IPS-20b (cell line): ENCODE data around the gene IFIT1B.
"Not testable (repeated sequence)": the region's sequence is repeated elsewhere in the genome, so short reads cannot be mapped to it uniquely, and the experiment has no call there.

Experiments used
- H3K27ac ChIP-seq: one replicate; pipeline ENCODE4 v1.5.1; 2013; ENCODE audit warnings: low read length
- H3K27me3 ChIP-seq: 2 replicates; pipeline ENCODE4 v1.6.1; 2013; ENCODE audit warnings: mild to moderate bottlenecking, low read length, inconsistent platforms; ENCODE audit not compliant: insufficient read depth
- H3K36me3 ChIP-seq: 2 replicates; pipeline ENCODE4 v1.6.1; 2013; ENCODE audit warnings: low read depth, mild to moderate bottlenecking, inconsistent platforms, low read length, moderate library complexity; ENCODE audit not compliant: insufficient read depth
- H3K4me1 ChIP-seq: 2 replicates; pipeline ENCODE4 v1.6.1; 2013; ENCODE audit warnings: mild to moderate bottlenecking, control low read depth, inconsistent platforms, low read length, moderate library complexity; ENCODE audit not compliant: insufficient read depth
- H3K4me3 ChIP-seq: 2 replicates; pipeline ENCODE4 v1.5.1; 2013; ENCODE audit warnings: mild to moderate bottlenecking, low read length, inconsistent platforms
- H3K9ac ChIP-seq: 2 replicates; pipeline ENCODE4 v1.6.1; 2013; ENCODE audit warnings: low read depth, mild to moderate bottlenecking, inconsistent platforms, low read length, moderate library complexity
- H3K9me3 ChIP-seq: 2 replicates; pipeline ENCODE4 v1.6.1; 2013; ENCODE audit warnings: mild to moderate bottlenecking, low read depth, low read length, inconsistent platforms; ENCODE audit not compliant: insufficient read depth

Gene IFIT1B, protein sequence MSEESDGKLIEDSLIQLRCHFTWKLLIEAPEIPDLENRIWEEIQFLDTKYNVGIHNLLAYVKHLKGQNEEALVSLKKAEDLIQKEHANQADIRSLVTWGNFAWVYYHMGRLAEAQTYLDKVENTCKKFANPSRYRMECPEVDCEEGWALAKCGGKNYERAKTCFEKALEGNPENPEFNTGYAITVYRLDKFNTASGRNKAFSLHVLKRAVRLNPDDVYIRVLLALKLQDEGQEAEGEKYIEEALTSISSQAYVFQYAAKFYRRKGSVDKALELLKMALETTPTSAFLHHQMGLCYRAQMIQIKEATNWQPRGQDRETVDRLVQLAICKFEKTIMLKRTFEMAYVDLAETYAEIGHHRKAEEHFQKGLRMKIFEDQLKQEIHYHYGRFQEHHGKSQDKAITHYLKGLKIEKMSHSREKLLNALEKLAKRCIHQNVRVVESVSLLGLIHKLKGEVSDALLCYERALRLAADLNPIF

GRCh38 chr10:89377705-89378637 lies at the start of gene IFIT1B:
Gene IFIT1B, plus strand, starts transcription at chr10:89378056. Its CDS starts 80 bp downstream, at chr10:89378136.
- Histone ChIP-seq H3K4me3 (no peak within 1 kb of the TSS), H3K9ac (no peak within 1 kb of the TSS), H3K27me3 (no peaks in the 10 kb centered on the region), H3K27ac (no peak within 1 kb of the TSS), H3K9me3 (no peaks in the 10 kb centered on the region), H3K36me3 (no peaks in the 10 kb centered on the region), H3K4me1 (peaks cover 6% of the 10 kb centered on the region; the same call in 1 of the 2 replicates)

DNA sequence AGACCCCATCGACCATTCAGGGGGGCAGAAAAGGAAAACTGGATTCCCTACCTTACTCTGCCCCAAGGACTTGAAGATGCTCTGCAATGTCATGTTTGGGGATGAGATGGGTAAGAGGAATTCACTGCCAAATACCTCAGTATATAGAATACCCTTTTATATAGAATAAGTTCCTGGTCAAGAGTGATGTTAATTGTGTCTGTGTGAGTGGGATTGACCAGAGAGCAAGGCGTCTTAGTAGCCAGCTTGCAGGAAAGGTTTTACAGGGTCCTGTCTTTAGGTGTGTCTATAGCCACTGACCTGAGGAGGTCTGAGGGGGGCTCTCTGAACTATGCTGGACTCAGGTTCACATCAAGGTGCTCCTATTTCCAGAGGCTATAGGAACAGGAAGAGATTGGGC lies 48.7 kb upstream of the IFIT1B start:
- Histone ChIP-seq H3K9ac (no peak overlapping the region), H3K4me1 (peaks cover 42% of the 10 kb centered on the region), H3K9me3 (no peaks in the 10 kb centered on the region), H3K4me3 (no peak overlapping the region), H3K27ac (no peak overlapping the region), H3K27me3 (no peaks in the 10 kb centered on the region), H3K36me3 (no peaks in the 10 kb centered on the region)

DNA sequence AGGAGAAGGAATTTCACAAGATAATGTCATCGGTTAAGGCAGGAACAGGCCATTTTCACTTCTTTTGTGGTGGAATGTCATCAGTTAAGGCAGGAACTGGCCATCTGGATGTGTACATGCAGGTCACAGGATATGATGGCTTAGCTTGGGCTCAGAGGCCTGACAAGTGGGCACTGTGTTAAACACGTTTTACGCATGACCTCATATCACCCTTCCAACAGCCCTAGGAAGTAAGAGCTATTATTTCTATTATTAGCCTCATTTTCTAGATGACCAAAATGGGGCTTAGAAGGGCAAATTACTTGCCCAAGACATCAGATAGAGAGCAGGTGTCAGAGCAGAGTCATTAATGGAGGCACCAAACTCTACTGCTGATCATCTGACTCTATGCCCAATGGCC lies 47.8 kb upstream of the IFIT1B start:
- peaks cover 42% of the 10 kb centered on the region for H3K4me1 ChIP-seq
- not testable (repeated sequence) for H3K9me3 ChIP-seq, H3K36me3 ChIP-seq, H3K9ac ChIP-seq, H3K4me3 ChIP-seq, H3K27ac ChIP-seq, H3K27me3 ChIP-seq

- Histone ChIP-seq H3K36me3 (no peaks in the 10 kb centered on the region), H3K27ac (no peak overlapping the region), H3K4me3 (no peak overlapping the region), H3K9ac (no peak overlapping the region), H3K4me1 (peaks cover 42% of the 10 kb centered on the region), H3K9me3 (no peaks in the 10 kb centered on the region), H3K27me3 (no peaks in the 10 kb centered on the region)
These were observed 47.2 kb upstream of the IFIT1B start for GRCh38 chr10:89330537-89331212.

GRCh38 chr10:89331487-89332122 lies 46.3 kb upstream of the IFIT1B start:
- not testable (repeated sequence) for H3K36me3 ChIP-seq, H3K9me3 ChIP-seq, H3K4me3 ChIP-seq, H3K9ac ChIP-seq, H3K27ac ChIP-seq, H3K27me3 ChIP-seq
- H3K4me1 ChIP-seq, result peaks cover 42% of the 10 kb centered on the region

DNA sequence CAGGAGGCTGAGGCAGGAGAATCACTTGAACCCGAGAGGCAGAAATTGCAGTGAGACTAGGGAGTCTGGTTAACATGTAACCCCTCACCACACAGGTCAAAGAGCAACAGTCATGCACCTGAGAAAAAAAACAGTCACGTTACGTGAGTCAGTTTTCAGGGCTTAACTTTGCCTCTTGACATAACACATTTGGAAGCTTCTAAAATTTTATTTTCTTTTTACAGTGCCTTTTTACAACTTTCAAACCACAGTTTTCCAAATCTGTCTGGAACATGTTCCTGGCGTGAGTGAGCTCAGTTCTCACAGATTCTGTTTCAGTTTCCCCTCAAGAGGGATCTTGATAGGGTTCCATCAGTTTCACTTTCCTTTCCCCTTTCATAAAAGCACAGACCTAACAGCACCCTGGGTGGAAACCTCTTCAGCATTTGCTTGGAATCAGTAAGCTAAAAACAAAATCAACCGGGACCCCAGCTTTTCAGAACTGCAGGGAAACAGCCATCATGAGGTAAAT lies 45.7 kb upstream of the IFIT1B start:
- Histone ChIP-seq H3K4me3 (no peak overlapping the region), H3K9me3 (no peaks in the 10 kb centered on the region), H3K4me1 (peaks cover 41% of the 10 kb centered on the region), H3K9ac (no peak overlapping the region), H3K27me3 (no peaks in the 10 kb centered on the region), H3K27ac (peak overlapping the region; percentile 1), H3K36me3 (no peaks in the 10 kb centered on the region)

DNA sequence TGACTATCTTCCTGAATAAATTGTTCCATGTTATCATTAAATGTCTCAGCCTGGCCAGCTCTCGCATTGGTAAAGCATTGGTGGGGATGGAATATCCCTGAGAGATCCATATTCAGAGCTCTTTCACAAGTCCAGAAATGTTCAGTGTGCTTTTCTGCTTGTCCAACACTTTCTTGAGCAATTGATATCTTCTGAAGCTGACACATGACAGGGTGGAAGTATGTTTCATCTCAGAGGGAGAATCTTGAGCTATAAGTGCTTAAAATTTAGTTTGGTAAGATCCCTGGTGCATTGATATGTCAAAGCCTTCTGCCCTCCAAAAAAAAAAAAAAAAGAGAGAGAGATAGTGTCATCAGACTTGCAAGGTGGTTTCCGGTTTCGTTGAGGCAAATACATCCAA lies 42.6 kb upstream of the IFIT1B start:
- no peak overlapping the region for H3K27ac ChIP-seq
- peaks cover 26% of the 10 kb centered on the region for H3K4me1 ChIP-seq
- H3K36me3 ChIP-seq, result no peaks in the 10 kb centered on the region
- H3K9ac ChIP-seq, result no peak overlapping the region
- no peaks in the 10 kb centered on the region for H3K27me3 ChIP-seq
- no peaks in the 10 kb centered on the region for H3K9me3 ChIP-seq
- no peak overlapping the region for H3K4me3 ChIP-seq

- Histone ChIP-seq H3K4me3 (no peak overlapping the region), H3K4me1 (peaks cover 25% of the 10 kb centered on the region), H3K27me3 (no peaks in the 10 kb centered on the region), H3K9ac (no peak overlapping the region), H3K9me3 (no peaks in the 10 kb centered on the region), H3K27ac (no peak overlapping the region), H3K36me3 (no peaks in the 10 kb centered on the region)
These were observed 41.6 kb upstream of the IFIT1B start for GRCh38 chr10:89336241-89336640.

DNA sequence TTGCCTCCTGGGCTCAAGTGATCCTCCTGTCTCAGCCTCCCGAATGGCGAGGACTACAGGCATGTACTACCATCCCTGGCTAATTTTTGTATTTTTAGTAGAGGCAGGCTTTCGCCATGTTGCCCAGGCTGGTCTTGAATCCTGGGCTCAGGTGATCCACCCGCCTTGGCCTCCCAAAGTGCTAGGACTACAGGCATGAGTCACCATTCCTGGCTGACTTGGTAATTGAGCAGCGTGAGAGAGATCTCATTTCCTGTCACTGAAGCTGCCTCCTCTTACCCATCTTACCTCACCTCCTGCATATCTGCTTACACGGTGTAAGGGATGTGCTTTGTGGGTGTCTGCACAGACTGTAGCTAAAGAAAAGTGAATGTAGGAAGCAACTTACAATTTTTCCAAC lies 40.4 kb upstream of the IFIT1B start:
- H3K36me3 ChIP-seq, result no peaks in the 10 kb centered on the region
- H3K9me3 ChIP-seq, result no peaks in the 10 kb centered on the region
- no peak overlapping the region for H3K4me3 ChIP-seq
- H3K27ac ChIP-seq, result no peak overlapping the region
- no peak overlapping the region for H3K9ac ChIP-seq
- H3K4me1 ChIP-seq, result peaks cover 20% of the 10 kb centered on the region
- no peaks in the 10 kb centered on the region for H3K27me3 ChIP-seq

DNA sequence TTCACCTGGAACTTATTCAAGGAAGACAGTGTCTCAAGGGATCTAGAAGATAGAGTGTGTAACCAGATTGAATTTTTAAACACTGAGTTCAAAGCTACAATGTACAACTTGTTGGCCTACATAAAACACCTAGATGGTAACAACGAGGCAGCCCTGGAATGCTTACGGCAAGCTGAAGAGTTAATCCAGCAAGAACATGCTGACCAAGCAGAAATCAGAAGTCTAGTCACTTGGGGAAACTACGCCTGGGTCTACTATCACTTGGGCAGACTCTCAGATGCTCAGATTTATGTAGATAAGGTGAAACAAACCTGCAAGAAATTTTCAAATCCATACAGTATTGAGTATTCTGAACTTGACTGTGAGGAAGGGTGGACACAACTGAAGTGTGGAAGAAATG lies 39.1 kb upstream of the IFIT1B start:
- Histone ChIP-seq H3K27me3 (no peaks in the 10 kb centered on the region), H3K9me3 (no peaks in the 10 kb centered on the region), H3K9ac (no peak overlapping the region), H3K27ac (no peak overlapping the region), H3K4me3 (no peak overlapping the region), H3K4me1 (peaks cover 8% of the 10 kb centered on the region), H3K36me3 (no peaks in the 10 kb centered on the region)

DNA sequence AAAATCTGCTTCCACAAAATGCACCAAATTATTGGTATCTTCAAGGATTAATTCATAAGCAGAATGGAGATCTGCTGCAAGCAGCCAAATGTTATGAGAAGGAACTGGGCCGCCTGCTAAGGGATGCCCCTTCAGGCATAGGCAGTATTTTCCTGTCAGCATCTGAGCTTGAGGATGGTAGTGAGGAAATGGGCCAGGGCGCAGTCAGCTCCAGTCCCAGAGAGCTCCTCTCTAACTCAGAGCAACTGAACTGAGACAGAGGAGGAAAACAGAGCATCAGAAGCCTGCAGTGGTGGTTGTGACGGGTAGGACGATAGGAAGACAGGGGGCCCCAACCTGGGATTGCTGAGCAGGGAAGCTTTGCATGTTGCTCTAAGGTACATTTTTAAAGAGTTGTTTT lies 38.0 kb upstream of the IFIT1B start:
- Histone ChIP-seq H3K27me3 (no peaks in the 10 kb centered on the region), H3K4me1 (peaks cover 3% of the 10 kb centered on the region; the same call in 1 of the 2 replicates), H3K36me3 (no peaks in the 10 kb centered on the region), H3K9ac (no peak overlapping the region), H3K9me3 (no peaks in the 10 kb centered on the region), H3K27ac (no peak overlapping the region), H3K4me3 (no peak overlapping the region)
